ENCODE measurements around the gene AJUBA. TPM values are rescaled to one million over a fixed set of nuclear protein-coding genes. Genes with fewer than 3 reads are reported as not detected.
A peak's percentile ranks its signal among the peaks of the same experiment; 100 is the strongest.
"Not testable (repeated sequence)": the region's sequence is repeated elsewhere in the genome, so short reads cannot be mapped to it uniquely, and the experiment has no call there.

The AJUBA gene
- total RNA-seq, 1 experiment from 2014 or later = 32.7 TPM

DNA sequence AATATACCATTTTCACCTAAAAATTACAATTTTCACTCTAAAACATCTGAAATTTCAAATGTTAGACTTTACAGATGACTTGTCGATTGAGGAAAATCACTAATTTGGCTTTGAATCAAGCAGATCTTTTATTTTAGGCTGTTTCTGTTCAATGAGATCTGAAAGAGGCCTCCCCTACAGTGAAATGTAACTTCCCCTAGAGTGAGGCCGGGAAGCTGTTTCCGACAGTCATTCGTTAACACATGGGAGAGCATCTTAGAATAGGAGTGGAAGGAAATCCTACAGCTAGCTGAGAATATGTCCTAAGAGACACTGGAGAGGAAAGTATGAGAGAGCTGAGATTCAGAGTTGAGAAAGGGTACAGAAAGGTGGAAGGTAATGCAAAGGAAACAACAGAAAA is 33.3 kb upstream of the AJUBA start:
- no peaks in the 10 kb centered on the region for H3K27me3 Mint-ChIP-seq (ENCODE audit: unreplicated experiment)
- H3K9me3 Mint-ChIP-seq (ENCODE audit: low read depth, unreplicated experiment) = no peaks in the 10 kb centered on the region
- intact Hi-C loops (cut with micrococcal nuclease; ENCODE audit: unreplicated experiment) = no loop called here
- no peak for DNase-seq
- peaks cover 5% of the 10 kb centered on the region for H3K36me3 Mint-ChIP-seq (ENCODE audit: insufficient read depth, unreplicated experiment)
- CTCF ChIA-PET = interaction anchor here (0.8 kb wide), 1 partner anchor 9 kb away, joined by 3 read pairs; no protein-coding TSS in a partner anchor
- H3K27ac Mint-ChIP-seq (ENCODE audit: unreplicated experiment) = no peak overlapping the region
- H3K4me3 Mint-ChIP-seq (ENCODE audit: low read depth, unreplicated experiment) = no peak overlapping the region
- TF ChIP-seq, protein P1, sequence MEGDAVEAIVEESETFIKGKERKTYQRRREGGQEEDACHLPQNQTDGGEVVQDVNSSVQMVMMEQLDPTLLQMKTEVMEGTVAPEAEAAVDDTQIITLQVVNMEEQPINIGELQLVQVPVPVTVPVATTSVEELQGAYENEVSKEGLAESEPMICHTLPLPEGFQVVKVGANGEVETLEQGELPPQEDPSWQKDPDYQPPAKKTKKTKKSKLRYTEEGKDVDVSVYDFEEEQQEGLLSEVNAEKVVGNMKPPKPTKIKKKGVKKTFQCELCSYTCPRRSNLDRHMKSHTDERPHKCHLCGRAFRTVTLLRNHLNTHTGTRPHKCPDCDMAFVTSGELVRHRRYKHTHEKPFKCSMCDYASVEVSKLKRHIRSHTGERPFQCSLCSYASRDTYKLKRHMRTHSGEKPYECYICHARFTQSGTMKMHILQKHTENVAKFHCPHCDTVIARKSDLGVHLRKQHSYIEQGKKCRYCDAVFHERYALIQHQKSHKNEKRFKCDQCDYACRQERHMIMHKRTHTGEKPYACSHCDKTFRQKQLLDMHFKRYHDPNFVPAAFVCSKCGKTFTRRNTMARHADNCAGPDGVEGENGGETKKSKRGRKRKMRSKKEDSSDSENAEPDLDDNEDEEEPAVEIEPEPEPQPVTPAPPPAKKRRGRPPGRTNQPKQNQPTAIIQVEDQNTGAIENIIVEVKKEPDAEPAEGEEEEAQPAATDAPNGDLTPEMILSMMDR (IDR thresholded peaks at IDR 0.05; ENCODE audit: unreplicated experiment) = no peak
- BruUV-seq (replicated peaks) = no TSS peak
- no peaks in the 10 kb centered on the region for H3K4me1 Mint-ChIP-seq (ENCODE audit: low read depth, unreplicated experiment)

DNA sequence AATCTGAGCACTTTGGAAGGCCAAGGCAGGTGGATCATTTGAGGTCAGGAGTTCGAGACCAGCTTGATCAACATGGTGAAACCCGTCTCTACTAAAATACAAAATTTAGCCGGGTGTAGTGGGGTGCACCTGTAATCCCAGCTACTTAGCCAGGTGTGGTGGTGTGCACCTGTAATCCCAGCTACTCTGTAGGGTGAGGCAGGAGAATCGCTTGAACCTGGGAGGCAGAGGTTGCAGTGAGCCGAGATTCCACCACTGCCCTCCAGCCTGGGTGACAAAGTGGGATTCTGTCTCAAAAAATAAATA is 31.4 kb upstream of the AJUBA start:
- DNase-seq; CTCF ChIA-PET; intact Hi-C loops (cut with micrococcal nuclease; ENCODE audit: unreplicated experiment); H3K27ac Mint-ChIP-seq (ENCODE audit: unreplicated experiment); H3K9me3 Mint-ChIP-seq (ENCODE audit: low read depth, unreplicated experiment); H3K27me3 Mint-ChIP-seq (ENCODE audit: unreplicated experiment); H3K4me1 Mint-ChIP-seq (ENCODE audit: low read depth, unreplicated experiment); H3K4me3 Mint-ChIP-seq (ENCODE audit: low read depth, unreplicated experiment); BruUV-seq (replicated peaks): not testable (repeated sequence)
- peaks cover 16% of the 10 kb centered on the region for H3K36me3 Mint-ChIP-seq (ENCODE audit: insufficient read depth, unreplicated experiment)

DNA sequence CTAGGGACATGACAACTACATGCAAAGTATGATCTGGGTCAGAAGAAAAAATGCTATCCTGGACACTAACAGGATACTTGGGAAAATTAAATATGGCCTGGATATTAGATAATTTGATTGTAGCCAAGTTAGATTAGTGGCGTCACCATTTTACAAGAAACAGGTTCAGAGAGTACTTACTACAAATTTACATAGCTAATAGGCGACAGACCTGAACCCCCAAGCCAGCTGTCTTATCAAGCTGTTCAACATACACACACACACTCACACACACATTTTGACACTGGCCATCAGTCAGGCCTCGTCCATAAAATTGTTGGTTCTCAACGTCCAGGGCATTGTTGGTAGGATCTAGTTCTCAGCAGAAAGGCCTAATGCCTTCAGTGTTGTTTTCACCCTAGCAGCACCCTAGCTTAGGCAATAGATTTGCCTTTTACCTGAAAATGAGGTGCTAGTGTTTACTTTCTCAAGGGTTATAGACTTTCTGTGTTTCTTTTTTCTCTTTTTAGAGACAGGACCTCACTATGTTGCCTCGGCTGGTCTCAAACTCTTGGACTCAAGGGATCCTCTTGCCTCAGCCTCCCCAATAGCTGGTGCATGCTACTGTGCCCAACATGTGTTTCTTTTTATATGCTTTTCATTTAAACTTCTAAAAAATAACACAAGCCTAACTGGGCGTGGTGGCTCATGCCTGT is 30.9 kb upstream of the AJUBA start:
- Mint-ChIP-seq H3K27ac (ENCODE audit: unreplicated experiment) (no peak overlapping the region), H3K4me1 (ENCODE audit: low read depth, unreplicated experiment) (peaks cover 8% of the 10 kb centered on the region), H3K4me3 (ENCODE audit: low read depth, unreplicated experiment) (no peak overlapping the region), H3K9me3 (ENCODE audit: low read depth, unreplicated experiment) (no peaks in the 10 kb centered on the region), H3K27me3 (ENCODE audit: unreplicated experiment) (no peaks in the 10 kb centered on the region), H3K36me3 (ENCODE audit: insufficient read depth, unreplicated experiment) (peaks cover 16% of the 10 kb centered on the region)
- intact Hi-C loops (cut with micrococcal nuclease; ENCODE audit: unreplicated experiment) = no loop called here
- DNase-seq = no peak
- CTCF ChIA-PET = no interaction called here
- BruUV-seq (replicated peaks) = no TSS peak
- TF ChIP-seq, protein P1 (IDR thresholded peaks at IDR 0.05; ENCODE audit: unreplicated experiment) = no peak

DNA sequence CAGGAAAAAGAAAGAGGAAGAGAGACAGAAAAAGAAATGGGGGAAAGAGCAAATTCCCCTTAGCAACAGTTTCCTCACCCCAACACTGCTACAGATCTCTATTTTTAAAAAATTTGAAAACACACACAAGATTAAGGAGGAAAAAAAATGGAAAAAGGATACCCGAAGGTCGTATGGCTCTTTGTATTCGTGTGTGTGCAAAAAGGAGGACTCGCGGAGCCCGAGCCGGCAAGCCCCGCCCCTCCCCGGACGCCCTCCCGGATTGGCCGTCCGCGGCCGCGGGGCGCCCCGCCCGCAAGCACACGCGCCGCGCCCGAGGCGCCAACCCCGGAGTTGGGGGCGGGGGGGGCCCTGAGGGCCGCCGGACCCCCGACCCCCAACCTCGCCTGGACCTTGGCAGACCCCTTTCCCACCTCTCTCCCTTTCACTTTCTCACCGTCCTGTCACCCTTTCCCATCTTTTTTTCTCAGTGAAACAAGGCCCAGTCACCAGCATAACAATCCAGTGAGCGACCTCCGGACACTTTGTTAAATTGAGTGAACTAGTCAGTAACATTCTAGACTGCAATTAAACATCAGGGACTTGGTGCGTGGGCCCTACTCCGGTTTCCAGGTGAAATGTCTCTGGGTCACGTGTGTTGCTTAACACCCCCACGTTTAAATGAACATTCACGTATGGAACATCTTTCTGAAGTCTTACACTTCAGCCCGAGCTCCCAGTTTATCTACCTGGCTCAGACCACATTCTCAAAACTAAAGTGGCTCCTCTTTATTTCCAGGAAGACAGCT is 27.8 kb upstream of the AJUBA start, which contains the start of gene C14orf93:
TSS of gene C14orf93 (minus strand) at position 205 of the 788 bp plus-strand sequence. CDS start 11,120 bp downstream, outside the sequence.
- TF ChIP-seq, protein P1 (IDR thresholded peaks at IDR 0.05; ENCODE audit: unreplicated experiment) = no peak
- H3K27ac Mint-ChIP-seq (ENCODE audit: unreplicated experiment) = peak within 1 kb of the TSS; percentile 94
- no TSS peak for BruUV-seq (replicated peaks)
- peak within 1 kb of the TSS; percentile 79 for H3K4me3 Mint-ChIP-seq (ENCODE audit: low read depth, unreplicated experiment)
- CTCF ChIA-PET = interaction anchor here (1.0 kb wide), 1 partner anchor 15 kb away, joined by 3 read pairs; no protein-coding TSS in a partner anchor
- no peaks in the 10 kb centered on the region for H3K27me3 Mint-ChIP-seq (ENCODE audit: unreplicated experiment)
- H3K4me1 Mint-ChIP-seq (ENCODE audit: low read depth, unreplicated experiment) = peaks cover 12% of the 10 kb centered on the region
- peaks cover 29% of the 10 kb centered on the region for H3K36me3 Mint-ChIP-seq (ENCODE audit: insufficient read depth, unreplicated experiment)
- intact Hi-C loops (cut with micrococcal nuclease; ENCODE audit: unreplicated experiment) = no loop called here
- DNase-seq = peak; percentile 87
- no peaks in the 10 kb centered on the region for H3K9me3 Mint-ChIP-seq (ENCODE audit: low read depth, unreplicated experiment)

Data from Calu3 (cell line).